ENCODE results near the gene COA4.

The COA4 gene

DNA sequence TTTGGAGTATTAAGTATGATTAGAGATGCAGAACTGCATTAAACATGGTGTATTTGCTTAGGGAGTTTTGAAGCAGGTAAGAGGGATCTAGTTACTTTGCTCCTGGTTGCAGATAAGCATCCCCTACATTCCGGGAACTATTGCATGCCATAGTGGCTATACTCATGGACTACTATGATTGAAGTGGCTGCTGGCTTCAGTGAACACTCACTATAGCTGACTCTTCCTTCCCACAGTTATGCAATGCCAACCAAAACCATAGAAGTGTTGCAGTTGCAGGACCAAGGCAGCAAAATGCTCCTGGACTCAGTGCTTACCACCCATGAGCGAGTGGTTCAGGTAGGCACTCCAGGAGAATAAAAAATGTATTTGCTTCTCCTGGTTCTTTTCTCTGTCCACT, 17.0 kb downstream of the COA4 start:
- H3K4me3 ChIP-seq (ENCODE audit: low read length), result no peak overlapping the region
- no peaks in the 10 kb centered on the region for H3K4me1 ChIP-seq (ENCODE audit: control insufficient read depth, insufficient read depth, low read length)
- no peaks in the 10 kb centered on the region for H3K27me3 ChIP-seq (ENCODE audit: control insufficient read depth, insufficient read depth, low read length)
- no peak overlapping the region for H3K9ac ChIP-seq (ENCODE audit: low read length)
- no peaks in the 10 kb centered on the region for H3K36me3 ChIP-seq (ENCODE audit: control insufficient read depth, insufficient read depth, low read length)
- H3K9me3 ChIP-seq (ENCODE audit: control insufficient read depth, low read length), result no peaks in the 10 kb centered on the region

DNA sequence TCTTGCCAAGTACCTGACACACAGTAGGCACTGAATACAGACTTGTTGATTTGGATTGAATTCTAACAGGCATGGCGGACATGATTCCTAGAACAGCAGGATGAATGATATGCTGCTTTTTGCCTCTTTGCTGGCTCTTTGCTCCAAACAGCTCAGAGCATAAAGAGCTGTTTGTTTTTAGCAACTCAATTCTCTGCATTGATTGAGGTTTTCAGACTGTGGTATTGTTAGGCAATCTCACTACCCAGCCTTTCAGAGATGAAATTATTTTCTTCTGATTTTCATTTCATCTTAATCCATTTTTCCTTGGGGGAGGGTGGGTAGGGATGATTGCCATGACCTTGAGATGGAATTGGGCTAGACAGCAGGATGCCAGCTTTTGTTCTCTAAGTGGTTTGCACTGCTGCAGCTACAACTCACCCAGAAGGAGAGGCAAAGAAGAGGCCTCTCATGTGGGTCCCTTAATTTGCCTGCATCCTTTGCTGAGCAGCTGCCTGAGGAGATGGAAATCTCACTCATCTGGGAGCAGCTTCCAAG, 20.5 kb downstream of the COA4 start:
- no peaks in the 10 kb centered on the region for H3K27me3 ChIP-seq (ENCODE audit: control insufficient read depth, insufficient read depth, low read length)
- H3K36me3 ChIP-seq (ENCODE audit: control insufficient read depth, insufficient read depth, low read length), result no peaks in the 10 kb centered on the region
- no peaks in the 10 kb centered on the region for H3K4me1 ChIP-seq (ENCODE audit: control insufficient read depth, insufficient read depth, low read length)
- no peak overlapping the region for H3K4me3 ChIP-seq (ENCODE audit: low read length)
- no peaks in the 10 kb centered on the region for H3K9me3 ChIP-seq (ENCODE audit: control insufficient read depth, low read length)
- no peak overlapping the region for H3K9ac ChIP-seq (ENCODE audit: low read length)

DNA sequence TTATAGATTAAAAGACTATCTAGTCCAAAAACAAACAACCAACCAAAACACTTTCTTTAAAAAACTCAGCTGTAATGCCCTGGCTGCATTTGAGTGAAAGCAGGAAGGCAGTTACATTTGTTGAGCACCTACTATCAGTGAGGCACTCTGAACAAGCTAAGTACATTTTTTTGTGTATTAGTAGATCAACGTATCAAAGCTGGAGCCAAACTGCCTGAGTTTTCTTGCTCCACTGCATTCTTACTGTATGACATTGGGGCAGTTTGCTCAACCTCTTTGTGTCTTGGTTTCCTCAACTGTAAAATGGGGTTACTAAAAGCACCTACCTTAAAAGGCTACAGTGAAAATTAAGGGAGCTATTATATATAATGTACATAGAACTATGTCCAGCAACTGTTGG, 22.0 kb downstream of the COA4 start:
- no peaks in the 10 kb centered on the region for H3K9me3 ChIP-seq (ENCODE audit: control insufficient read depth, low read length)
- H3K27me3 ChIP-seq (ENCODE audit: control insufficient read depth, insufficient read depth, low read length), result no peaks in the 10 kb centered on the region
- H3K9ac ChIP-seq (ENCODE audit: low read length), result no peak overlapping the region
- no peaks in the 10 kb centered on the region for H3K4me1 ChIP-seq (ENCODE audit: control insufficient read depth, insufficient read depth, low read length)
- no peaks in the 10 kb centered on the region for H3K36me3 ChIP-seq (ENCODE audit: control insufficient read depth, insufficient read depth, low read length)
- H3K4me3 ChIP-seq (ENCODE audit: low read length), result no peak overlapping the region

DNA sequence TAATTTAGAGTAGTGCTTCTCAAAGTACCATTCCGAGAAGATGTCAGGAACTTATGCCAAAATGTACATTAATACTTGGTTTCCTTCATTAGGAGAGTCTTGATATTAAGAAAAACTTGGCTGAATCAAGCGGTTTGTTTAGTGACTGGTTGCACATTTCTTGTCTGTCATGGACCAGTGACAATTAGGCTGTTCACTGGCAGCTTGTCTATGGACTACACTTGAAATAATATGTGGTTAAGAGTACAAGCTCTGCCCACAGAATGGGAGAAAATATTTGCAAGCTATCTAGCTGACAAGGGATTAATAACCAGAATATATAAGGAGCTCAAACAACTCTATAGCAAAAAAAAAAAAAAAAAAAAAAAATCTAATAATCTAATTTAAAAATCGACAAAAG, 24.6 kb downstream of the COA4 start:
- no peaks in the 10 kb centered on the region for H3K36me3 ChIP-seq (ENCODE audit: control insufficient read depth, insufficient read depth, low read length)
- no peaks in the 10 kb centered on the region for H3K27me3 ChIP-seq (ENCODE audit: control insufficient read depth, insufficient read depth, low read length)
- H3K9ac ChIP-seq (ENCODE audit: low read length), result no peak overlapping the region
- no peak overlapping the region for H3K4me3 ChIP-seq (ENCODE audit: low read length)
- H3K9me3 ChIP-seq (ENCODE audit: control insufficient read depth, low read length), result no peaks in the 10 kb centered on the region
- H3K4me1 ChIP-seq (ENCODE audit: control insufficient read depth, insufficient read depth, low read length), result no peaks in the 10 kb centered on the region

DNA sequence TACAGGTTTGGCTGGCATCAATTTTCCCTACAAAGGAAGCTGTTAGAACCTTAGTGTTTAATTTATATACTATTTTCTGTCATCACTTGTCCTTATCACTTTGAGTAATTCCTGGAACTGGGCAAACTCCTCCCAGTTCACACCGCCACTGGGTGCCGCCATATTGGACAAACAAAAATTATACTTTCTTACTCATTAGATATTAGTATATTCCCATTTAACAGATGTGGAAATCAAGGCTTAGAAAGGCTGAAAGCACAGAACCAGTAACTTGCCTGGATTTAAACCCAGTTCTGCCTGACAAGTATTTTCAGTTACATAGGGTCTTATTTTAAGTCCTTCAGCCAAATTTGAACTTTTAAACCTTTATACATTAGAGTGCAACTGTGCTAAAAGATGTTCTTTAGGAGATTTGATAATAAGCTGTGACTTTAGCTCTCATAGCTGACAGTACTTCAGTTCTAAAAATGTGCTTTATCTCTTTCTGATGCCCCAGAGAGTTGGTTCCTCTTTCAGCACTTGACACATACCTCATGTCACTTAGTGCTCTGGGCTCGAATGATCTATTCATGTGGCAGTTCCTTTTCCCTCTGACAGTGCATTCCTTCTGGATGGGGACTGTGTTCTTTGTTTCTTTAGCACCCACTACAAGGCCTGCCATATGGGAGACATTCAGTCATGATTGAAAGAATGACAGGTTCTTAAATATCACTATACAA, 25.4 kb downstream of the COA4 start:
- H3K27me3 ChIP-seq (ENCODE audit: control insufficient read depth, insufficient read depth, low read length), result no peaks in the 10 kb centered on the region
- no peaks in the 10 kb centered on the region for H3K9me3 ChIP-seq (ENCODE audit: control insufficient read depth, low read length)
- H3K4me3 ChIP-seq (ENCODE audit: low read length), result no peak overlapping the region
- no peaks in the 10 kb centered on the region for H3K4me1 ChIP-seq (ENCODE audit: control insufficient read depth, insufficient read depth, low read length)
- no peak overlapping the region for H3K9ac ChIP-seq (ENCODE audit: low read length)
- no peaks in the 10 kb centered on the region for H3K36me3 ChIP-seq (ENCODE audit: control insufficient read depth, insufficient read depth, low read length)

DNA sequence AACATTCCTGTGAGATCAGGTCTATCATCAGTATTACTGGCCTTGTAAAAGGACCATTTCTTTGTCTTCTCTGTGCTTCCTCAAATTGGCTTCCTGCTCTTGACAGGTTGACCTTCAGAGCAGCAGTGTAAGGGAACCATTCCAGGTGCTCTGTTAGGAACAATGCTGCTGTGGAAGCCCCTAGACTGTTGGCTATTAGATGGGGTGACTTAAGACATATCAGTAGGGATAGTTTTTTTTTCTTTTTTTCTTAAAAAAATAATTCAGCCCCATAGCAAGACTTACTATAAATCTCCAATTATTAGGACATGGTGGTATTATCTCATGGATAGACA, 37.6 kb downstream of the COA4 start:
- Histone ChIP-seq H3K36me3 (ENCODE audit: control insufficient read depth, insufficient read depth, low read length) (no peaks in the 10 kb centered on the region), H3K4me3 (ENCODE audit: low read length) (no peak overlapping the region)

GRCh38 chr11:73838443-73839122, 38.1 kb downstream of the COA4 start:
- no peak overlapping the region for H3K9ac ChIP-seq (ENCODE audit: low read length)
- no peak overlapping the region for H3K4me3 ChIP-seq (ENCODE audit: low read length)
- no peaks in the 10 kb centered on the region for H3K36me3 ChIP-seq (ENCODE audit: control insufficient read depth, insufficient read depth, low read length)
- no peaks in the 10 kb centered on the region for H3K9me3 ChIP-seq (ENCODE audit: control insufficient read depth, low read length)
- no peaks in the 10 kb centered on the region for H3K27me3 ChIP-seq (ENCODE audit: control insufficient read depth, insufficient read depth, low read length)
- no peaks in the 10 kb centered on the region for H3K4me1 ChIP-seq (ENCODE audit: control insufficient read depth, insufficient read depth, low read length)

More for the DNA sequence above, 37.6 kb downstream of the COA4 start:
- H3K4me1 ChIP-seq (ENCODE audit: control insufficient read depth, insufficient read depth, low read length), result no peaks in the 10 kb centered on the region
- H3K9ac ChIP-seq (ENCODE audit: low read length), result no peak overlapping the region
- no peaks in the 10 kb centered on the region for H3K27me3 ChIP-seq (ENCODE audit: control insufficient read depth, insufficient read depth, low read length)
- H3K9me3 ChIP-seq (ENCODE audit: control insufficient read depth, low read length), result no peaks in the 10 kb centered on the region

- Histone ChIP-seq H3K4me3 (ENCODE audit: low read length) (no peak overlapping the region), H3K36me3 (ENCODE audit: control insufficient read depth, insufficient read depth, low read length) (no peaks in the 10 kb centered on the region), H3K4me1 (ENCODE audit: control insufficient read depth, insufficient read depth, low read length) (no peaks in the 10 kb centered on the region), H3K9me3 (ENCODE audit: control insufficient read depth, low read length) (no peaks in the 10 kb centered on the region), H3K9ac (ENCODE audit: low read length) (no peak overlapping the region), H3K27me3 (ENCODE audit: control insufficient read depth, insufficient read depth, low read length) (no peaks in the 10 kb centered on the region)
Measured at GRCh38 chr11:73833067-73833466, 43.6 kb downstream of the COA4 start.

DNA sequence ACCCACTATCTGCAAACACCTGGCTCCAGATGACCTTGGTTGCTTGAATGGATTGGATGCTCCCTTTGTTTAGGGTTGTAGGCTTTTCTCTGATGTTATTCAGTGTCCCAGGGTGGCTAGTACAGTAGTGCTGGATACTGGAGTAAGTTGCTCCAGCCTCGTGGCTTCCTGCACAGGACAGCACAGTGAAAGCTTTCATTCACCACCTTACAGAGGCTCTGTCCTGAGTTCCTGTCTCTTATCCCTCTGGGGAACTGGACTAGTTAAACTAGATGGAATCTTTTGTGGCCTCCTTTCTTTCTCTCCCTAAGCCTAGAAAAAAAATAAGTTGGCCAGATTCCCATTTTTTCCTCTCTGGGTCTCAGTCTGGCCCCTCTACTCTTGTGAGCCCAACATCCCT, 46.4 kb downstream of the COA4 start:
- Histone ChIP-seq H3K4me1 (ENCODE audit: control insufficient read depth, insufficient read depth, low read length) (no peaks in the 10 kb centered on the region), H3K9ac (ENCODE audit: low read length) (no peak overlapping the region), H3K4me3 (ENCODE audit: low read length) (no peak overlapping the region), H3K9me3 (ENCODE audit: control insufficient read depth, low read length) (no peaks in the 10 kb centered on the region), H3K27me3 (ENCODE audit: control insufficient read depth, insufficient read depth, low read length) (no peaks in the 10 kb centered on the region), H3K36me3 (ENCODE audit: control insufficient read depth, insufficient read depth, low read length) (no peaks in the 10 kb centered on the region)
